GM12872 (cell line): Measurements from ENCODE around the gene IFTAP.

ENCODE experiments used
- TF ChIP-seq, protein P1 (sequence below): IDR thresholded peaks from 3 replicates; pipeline ENCODE4 v1.5.1; 2011; ENCODE audit warnings: low read depth, mild to moderate bottlenecking, low read length, moderate library complexity; ENCODE audit not compliant: insufficient read depth

IFTAP gene

DNA sequence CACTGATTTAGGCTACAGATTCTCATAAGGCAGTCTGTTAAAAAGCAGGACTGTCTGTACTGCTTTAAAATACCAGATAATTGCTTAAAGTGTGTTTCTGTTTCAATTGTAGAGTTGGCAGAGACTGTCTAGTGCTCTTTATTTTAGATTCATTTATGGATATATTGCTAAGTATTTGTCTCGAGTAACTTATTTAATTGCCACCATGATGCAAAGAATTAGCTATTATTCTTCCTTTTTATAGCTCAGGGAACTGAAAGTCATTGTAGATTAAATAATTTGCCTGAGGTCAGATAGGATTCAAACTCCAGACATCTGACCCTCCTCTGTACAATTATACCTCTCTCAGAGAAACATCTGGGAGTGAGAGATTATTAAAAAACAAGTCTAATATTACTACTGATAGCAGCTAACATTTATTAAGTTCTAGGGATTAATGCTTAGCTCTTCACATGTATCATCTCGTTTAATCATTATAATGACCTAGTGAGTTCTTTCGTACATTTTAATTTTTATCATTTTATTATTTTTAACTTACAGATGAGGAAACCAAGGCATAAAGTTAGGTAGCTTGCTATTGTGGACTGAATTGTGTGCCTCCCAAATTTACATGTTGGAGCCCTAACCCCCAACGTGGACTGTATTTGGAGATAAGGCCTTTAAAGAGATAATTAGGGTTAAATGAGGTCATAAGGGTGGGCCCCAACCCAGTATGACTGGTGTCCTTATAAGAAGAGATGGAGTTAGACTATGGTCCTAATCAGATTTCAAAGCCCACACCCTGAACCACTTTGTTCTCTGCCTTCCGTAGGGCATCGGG, 23.5 kb downstream of the IFTAP start:
- TF ChIP-seq, protein P1, sequence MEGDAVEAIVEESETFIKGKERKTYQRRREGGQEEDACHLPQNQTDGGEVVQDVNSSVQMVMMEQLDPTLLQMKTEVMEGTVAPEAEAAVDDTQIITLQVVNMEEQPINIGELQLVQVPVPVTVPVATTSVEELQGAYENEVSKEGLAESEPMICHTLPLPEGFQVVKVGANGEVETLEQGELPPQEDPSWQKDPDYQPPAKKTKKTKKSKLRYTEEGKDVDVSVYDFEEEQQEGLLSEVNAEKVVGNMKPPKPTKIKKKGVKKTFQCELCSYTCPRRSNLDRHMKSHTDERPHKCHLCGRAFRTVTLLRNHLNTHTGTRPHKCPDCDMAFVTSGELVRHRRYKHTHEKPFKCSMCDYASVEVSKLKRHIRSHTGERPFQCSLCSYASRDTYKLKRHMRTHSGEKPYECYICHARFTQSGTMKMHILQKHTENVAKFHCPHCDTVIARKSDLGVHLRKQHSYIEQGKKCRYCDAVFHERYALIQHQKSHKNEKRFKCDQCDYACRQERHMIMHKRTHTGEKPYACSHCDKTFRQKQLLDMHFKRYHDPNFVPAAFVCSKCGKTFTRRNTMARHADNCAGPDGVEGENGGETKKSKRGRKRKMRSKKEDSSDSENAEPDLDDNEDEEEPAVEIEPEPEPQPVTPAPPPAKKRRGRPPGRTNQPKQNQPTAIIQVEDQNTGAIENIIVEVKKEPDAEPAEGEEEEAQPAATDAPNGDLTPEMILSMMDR = no peak

DNA sequence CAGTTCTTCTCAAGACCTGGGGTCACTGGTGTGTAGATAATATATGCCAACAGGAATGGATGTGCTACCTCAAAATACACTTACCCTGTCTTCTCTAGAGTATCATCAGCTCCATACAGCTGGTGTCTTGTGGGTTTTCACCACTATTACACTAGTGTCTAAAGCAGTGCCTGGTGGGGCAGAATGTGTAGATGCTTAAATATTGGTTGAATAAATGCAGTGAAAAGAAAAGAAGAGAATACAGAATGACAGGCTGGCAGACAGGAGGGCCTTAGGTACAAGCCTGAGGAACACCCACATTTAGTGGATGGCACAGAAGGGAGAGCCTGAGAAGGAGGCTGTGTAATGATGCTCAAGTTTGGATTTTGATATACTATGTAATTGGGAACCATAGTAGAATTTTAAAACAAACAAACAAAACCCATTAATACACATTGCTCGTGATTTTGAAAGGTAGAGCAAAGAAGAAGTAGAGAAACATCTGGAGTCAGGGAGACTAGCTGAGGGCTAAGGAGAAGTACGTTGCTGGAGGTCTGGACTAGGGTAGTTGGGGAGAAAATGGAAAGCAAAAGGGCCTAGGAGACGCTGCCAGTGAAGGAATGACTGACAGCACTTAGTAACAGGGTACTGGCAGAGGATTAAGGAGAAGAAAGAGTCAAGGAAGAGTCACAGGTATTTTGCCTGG, 24.2 kb downstream of the IFTAP start:
- TF ChIP-seq, protein P1 = no peak

DNA sequence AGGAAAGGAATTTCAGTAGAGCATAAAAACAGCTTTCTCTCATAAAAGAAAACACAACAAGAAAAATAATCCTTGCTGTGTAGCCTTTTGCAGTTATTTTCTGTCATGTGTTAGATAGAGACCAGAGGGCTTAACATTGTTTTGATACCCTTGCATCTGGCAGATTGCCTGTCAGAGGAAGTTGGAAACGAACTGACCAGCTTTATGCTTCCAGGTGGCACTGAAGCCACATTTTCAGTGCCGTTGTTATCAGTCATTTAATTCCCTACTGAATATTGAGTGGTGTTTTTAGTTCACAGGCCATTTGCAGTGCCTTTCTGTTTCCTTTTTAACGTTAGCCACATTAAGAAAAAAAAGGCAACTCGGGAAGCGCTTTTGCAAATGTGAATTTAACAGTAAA, 25.2 kb downstream of the IFTAP start:
- TF ChIP-seq, protein P1 = no peak

DNA sequence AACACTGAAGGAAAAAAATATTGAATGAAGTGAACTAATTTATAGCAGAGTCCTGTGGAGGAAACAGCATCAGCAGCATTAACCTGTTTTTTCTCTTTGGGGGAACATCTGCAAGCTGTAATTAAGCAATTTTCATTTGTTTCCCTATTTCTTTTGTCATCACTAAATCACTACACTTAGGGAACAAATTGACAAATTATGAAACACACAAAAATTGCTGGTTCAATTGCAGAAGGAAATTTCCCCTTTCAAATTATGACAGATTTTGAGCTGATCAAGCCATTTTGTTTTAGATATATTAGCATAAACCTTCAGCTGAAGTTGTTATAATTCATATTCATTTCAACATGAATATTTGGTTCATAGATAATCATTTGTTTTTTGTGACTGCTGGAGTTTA, 25.9 kb downstream of the IFTAP start:
- TF ChIP-seq, protein P1 = no peak

DNA sequence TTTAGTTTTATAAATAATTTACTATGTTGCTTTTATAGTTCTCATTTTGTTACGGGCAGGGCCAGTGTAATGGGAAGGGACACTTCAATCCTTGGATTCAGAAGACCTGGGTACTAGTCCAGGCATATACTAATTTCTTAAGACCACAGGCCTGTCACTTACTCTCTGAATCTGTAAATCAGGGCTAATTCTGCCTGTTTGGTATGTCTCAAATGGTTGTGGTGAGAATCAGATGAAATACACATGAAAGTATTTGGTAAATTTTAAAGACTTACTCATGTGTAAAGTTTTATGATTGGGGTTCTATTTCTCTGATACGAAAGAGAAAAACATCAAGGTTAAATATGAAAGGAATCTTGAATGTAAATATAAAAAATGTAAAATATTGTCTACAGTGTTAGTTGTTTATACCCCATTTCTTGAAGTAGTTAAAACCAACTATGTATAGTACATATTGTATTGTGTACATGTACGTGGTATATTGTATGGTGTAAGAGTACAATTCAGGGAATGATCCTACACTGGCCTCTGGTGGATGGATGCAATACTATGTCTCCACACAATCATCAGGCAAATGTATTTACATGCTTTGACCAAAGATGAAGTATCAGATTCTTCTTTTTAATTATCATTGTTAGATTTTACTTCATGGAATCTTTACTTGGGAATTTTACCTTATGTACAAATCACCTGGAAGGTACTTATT, 28.3 kb downstream of the IFTAP start:
- TF ChIP-seq, protein P1 = no peak

DNA sequence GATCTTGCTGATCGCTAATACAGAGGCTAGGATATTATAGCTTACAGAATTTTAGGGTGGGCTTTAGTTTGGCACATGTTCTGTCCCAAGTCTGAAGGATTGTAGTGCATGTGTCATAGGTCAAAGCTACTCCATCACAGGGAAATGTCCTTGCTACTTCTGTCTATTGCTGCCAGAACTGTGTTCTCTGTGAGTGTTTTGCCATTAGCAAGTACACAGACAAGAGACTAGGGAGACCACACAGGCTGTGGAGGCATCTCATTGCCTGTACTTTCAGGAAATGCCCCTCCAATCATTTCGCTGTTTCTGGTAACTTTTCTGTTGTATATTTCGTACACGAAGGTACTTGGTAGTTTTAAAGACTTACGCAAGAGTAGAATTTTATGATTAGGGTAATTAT, 29.2 kb downstream of the IFTAP start:
- TF ChIP-seq, protein P1 = no peak

DNA sequence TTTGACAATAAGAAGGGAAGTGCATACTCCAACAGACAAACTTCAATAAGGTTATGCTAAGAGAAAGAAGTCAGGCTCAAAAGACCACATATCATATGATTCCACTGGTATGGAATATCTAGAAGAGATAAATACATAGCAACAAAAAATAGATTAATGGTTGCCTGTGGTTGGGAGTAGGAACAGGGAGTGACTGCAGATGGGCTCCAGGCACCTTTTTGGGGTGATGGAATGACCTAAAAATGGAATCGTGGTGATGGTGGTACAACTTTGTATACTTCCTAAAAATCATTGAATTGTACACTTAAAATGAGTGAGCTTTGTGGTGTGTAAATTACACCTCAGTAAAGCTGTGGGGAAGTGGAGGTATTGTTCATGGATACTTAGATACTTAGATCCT, 32.7 kb downstream of the IFTAP start:
- TF ChIP-seq, protein P1 = no peak
